Measurements from ENCODE around the gene ABCA4. TPM values are rescaled to one million over a fixed set of nuclear protein-coding genes. Genes with fewer than 3 reads are reported as not detected.

ABCA4 gene
- total RNA-seq, 2 experiments from 2014 or later = not detected

DNA sequence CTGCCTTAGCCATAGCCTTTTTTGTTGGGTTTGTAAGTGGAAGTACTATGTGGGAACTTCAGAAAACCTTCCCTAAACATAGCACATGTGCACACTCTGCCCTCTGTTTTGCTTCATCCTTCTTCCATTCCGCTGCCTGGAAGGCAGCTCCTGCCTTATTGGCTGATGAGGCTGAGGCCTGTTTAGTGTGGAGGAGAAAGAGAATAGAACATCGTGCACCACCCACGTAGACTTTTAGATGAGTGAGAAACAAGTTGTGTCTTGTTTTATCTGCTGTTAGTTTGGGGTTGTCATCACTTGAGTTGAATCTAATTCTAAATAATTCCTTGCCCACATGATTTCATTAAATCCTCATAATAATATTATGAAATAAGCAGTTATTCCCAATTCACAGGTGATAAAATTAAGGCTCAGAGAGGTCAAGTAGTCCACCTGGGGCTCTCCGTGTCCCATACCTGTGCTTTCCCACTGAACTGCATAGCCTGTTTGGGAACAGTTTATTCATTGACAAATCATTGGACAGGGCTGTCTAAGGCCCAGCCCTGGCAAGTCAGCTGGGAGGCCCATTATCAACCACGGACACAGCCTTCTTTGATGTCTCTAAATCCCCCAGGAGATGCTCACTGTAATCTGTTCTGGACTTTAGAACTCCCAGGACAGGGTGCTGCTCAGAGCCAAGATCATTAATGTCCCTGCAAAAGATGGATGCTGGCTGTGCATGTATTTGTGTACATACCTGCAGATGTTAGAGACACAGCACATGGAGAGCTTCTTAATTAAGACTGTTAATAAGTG, 93.0 kb downstream of the ABCA4 start:
- H3K27ac Mint-ChIP-seq = no peak overlapping the region

DNA sequence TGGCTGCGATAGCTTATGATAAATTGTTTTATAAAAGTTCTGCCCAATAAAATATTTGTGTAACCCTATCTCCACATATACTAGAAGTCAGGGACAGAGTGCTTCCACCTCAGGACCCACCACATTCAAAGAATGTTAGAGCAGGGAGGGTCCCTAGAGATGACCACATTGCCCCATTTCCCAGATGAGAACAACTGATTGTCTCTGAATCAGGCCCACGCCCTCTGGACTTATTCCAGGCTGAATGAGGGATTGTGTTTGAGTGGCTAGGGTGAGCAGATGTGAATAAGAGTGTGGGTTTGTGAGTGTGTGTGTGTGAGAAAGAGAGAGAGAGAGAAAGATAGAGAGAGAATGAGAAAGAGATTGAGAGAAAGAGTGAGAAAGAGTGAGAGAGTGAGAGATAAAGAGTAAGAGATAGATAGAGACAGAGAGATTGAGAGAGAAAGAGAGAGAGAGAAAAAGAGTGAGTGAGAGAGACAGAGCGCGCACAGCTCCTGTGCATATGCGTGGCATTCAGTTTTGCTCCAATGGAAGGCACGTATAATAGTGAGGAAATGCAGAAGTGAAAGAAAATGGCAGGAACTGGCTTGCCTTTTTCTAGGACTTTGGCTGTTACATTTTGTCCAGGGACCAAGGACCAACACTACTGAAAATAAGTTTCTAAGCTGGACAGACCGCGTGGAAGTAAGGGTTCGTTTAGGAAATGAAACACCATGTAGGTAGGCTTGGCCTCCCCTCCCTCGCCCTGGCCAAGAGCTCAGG, 94.1 kb downstream of the ABCA4 start:
- CTCF ChIA-PET = interaction anchor here (1.0 to 7.0 kb wide), 7 partner anchors 8 to 437 kb away, joined by 3 to 76 read pairs (median 7); no protein-coding TSS in a partner anchor
- Mint-ChIP-seq H3K27ac (no peak overlapping the region), H3K4me3 (no peak overlapping the region), H3K36me3 (ENCODE audit: low read depth) (no peaks in the 10 kb centered on the region), H3K27me3 (ENCODE audit: low read depth) (peaks cover 18% of the 10 kb centered on the region), H3K4me1 (ENCODE audit: low read depth) (no peaks in the 10 kb centered on the region), H3K9me3 (ENCODE audit: insufficient read depth) (no peaks in the 10 kb centered on the region)
- no peak for ATAC-seq
- POLR2A ChIA-PET = no interaction called here
- DNase-seq = no peak

More for the DNA sequence above, 93.0 kb downstream of the ABCA4 start:
- Mint-ChIP-seq H3K4me3 (no peak overlapping the region), H3K9me3 (ENCODE audit: insufficient read depth) (no peaks in the 10 kb centered on the region), H3K4me1 (ENCODE audit: low read depth) (no peaks in the 10 kb centered on the region), H3K27me3 (ENCODE audit: low read depth) (peaks cover 20% of the 10 kb centered on the region), H3K36me3 (ENCODE audit: low read depth) (no peaks in the 10 kb centered on the region)
- DNase-seq (no peak), ATAC-seq (no peak)
- ChIA-PET POLR2A (no interaction called here), CTCF (interaction anchor here (3.3 to 7.0 kb wide), 2 partner anchors 11 to 308 kb away, joined by 20 to 76 read pairs; no protein-coding TSS in a partner anchor)

DNA sequence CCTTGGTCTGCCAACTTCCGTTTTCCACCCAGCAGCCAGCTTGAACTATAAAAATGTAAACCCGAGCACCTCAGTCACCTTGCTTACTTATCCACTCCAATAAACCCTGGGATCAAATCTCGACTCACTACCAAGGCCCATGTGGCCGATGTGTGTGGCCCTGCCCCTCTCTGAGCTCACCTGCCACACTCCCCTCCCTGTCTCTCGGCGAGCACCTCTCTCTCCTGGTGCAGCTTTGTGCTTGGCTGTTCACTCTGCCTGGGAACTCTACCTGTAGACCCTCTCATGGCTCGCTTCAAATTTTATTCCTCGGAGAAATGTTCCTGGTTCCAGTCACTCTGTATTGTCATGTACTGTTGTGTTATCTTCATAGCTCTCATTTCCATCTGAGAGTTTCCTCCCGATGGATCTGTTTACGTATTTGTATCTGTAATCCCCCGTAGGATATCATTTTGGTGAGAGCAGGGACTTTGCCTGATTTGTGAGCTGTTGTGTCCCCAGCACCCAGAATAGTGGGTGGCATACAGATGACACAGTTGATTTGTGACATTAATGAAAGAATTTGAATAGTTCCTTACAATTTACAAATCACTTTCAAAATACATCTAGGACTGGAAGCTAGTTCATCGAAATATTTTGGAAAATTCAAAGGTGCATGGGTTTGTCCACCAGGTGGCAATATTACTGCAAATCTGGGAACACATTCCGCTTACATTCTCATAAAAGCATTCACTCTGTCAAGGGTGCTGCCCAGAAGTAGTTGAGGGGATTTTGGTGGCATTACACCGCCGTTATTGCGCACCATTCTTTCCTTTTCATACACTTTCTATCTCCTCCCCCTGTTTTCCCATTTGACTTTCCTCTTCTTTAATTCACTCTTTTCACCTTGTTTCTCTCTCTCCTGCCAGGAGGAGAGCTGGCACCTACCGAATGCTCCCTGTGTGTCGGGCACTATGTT, 95.3 kb downstream of the ABCA4 start:
- ATAC-seq (no peak), DNase-seq (no peak)
- Mint-ChIP-seq H3K9me3 (ENCODE audit: insufficient read depth) (no peaks in the 10 kb centered on the region), H3K4me1 (ENCODE audit: low read depth) (no peaks in the 10 kb centered on the region), H3K27me3 (ENCODE audit: low read depth) (peaks cover 15% of the 10 kb centered on the region), H3K36me3 (ENCODE audit: low read depth) (no peaks in the 10 kb centered on the region), H3K4me3 (no peak overlapping the region), H3K27ac (no peak overlapping the region)
- ChIA-PET CTCF (interaction anchor here (1.0 to 7.0 kb wide), 12 partner anchors 9 to 438 kb away, joined by 3 to 76 read pairs (median 4); no protein-coding TSS in a partner anchor), POLR2A (no interaction called here)

DNA sequence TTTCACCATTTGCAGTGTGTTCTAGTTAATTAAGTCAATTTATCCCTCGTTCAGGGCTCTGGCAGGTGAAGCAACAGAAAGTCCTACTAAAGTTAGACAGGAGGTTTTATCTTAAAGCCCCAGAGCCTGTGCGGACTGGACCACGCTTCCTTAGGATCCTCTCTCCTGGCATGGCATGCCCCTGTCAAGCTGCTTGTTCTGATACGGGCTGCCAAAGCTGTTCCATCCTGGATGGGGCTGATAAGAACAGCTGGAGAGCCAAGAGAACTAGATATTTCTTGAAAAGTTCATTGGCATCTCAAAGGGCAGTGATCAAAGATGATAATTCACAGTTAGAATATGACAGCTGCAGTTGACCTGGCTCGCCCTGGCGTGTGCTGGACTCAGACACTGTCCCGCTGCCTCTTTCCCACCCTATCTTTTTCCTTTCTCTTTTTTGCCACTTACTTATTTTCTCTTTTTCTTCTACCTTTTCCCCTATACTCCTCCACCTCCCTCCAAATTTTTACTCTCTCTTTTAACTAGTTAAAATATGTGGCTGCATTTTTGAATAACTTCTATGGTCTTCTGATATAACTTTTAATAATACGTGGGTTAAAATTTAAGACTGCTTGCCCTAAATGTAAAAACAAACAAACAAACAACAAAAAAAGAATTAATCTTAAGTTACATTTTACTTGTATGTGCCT, 96.7 kb downstream of the ABCA4 start:
- Mint-ChIP-seq H3K27ac (no peak overlapping the region), H3K36me3 (ENCODE audit: low read depth) (no peaks in the 10 kb centered on the region), H3K9me3 (ENCODE audit: insufficient read depth) (no peaks in the 10 kb centered on the region), H3K4me1 (ENCODE audit: low read depth) (no peaks in the 10 kb centered on the region), H3K27me3 (ENCODE audit: low read depth) (peaks cover 15% of the 10 kb centered on the region), H3K4me3 (no peak overlapping the region)
- ChIA-PET POLR2A (no interaction called here), CTCF (interaction anchor here (4.2 kb wide), 1 partner anchor 15 kb away, joined by 18 read pairs; no protein-coding TSS in a partner anchor)
- ATAC-seq (no peak), DNase-seq (no peak)

DNA sequence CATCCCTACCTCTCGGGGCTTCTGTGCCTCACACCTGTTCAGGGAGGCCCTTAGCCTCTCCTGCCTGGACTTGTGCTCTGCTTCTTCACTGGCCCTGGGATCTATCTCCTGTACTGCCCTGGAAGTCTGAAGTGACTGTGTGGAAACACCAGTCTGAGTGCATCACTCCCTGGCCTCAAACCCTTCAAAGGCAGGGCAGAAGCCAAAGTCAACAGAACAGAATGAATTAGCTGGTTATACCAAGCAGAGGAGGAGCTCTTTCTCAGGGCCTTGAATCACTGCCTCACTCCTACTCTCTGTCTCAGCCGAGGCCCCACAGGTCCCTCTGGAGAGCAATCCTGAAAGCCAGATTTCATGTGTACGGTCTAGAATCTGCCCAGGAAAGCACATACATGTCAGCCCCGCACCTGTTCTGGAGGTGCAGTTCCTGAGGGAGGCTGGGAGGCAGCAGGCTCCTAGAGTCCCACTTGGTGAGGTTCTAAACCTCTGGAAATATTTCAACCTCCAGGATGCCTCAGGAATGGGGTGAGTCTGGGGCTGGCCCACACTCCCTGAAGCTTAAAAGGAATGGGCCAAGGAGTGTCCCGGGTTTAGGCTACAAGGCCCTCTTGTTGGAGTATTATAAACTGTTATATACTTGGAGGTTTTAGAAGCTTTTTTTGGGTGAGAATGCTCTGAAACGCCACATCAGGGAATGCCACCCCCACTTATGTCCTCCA, 98.3 kb downstream of the ABCA4 start:
- CTCF ChIA-PET = interaction anchor here (0.7 to 4.2 kb wide), 2 partner anchors 17 to 113 kb away, joined by 3 to 18 read pairs; partner anchors contain the start of gene GCLM
- no peak overlapping the region for H3K4me3 Mint-ChIP-seq
- H3K36me3 Mint-ChIP-seq (ENCODE audit: low read depth) = no peaks in the 10 kb centered on the region
- no peak overlapping the region for H3K27ac Mint-ChIP-seq
- H3K9me3 Mint-ChIP-seq (ENCODE audit: insufficient read depth) = no peaks in the 10 kb centered on the region
- POLR2A ChIA-PET = no interaction called here
- H3K27me3 Mint-ChIP-seq (ENCODE audit: low read depth) = peaks cover 15% of the 10 kb centered on the region
- peaks cover 7% of the 10 kb centered on the region for H3K4me1 Mint-ChIP-seq (ENCODE audit: low read depth)
- ATAC-seq = no peak
- no peak for DNase-seq

DNA sequence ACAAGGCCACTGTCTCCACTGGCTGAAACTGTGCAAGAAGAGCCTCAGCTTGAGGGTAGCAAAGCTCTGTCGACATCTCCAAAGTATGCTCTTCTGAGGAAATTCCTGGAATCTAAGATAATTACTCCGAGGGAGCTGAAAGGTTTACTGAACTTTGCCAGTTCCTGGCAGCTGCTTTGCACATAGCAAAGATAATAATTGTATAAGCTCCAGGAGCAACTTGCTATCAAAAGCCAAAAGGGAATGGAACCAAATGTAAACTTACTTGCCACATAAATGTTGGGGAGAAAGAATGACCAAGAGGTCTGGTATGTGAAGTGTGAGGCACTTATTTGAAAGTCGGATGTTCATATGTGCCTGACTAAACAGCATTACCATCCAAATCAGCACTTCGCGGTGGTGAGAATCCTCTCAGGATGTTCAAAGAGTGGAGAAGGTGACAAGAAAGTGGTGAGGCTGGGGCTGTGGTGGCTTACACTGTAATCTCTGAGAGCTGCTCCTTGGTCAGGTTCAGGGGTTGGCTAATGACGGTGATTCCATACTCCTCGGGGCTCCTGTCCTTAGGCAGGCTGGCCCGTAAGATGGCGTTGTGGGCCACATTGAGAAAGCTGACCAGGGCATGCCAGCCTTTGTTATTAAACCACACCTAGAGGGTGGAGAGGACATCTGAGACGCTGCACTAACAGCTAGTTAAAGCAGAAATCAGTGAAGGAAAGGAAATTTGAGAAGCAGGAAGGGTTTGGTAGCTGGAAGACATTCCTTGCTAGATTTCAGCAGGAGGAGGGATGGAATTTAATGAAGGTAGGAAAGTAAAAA, 100.0 kb downstream of the ABCA4 start:
- ATAC-seq = no peak
- H3K4me3 Mint-ChIP-seq = no peak overlapping the region
- no peaks in the 10 kb centered on the region for H3K9me3 Mint-ChIP-seq (ENCODE audit: insufficient read depth)
- H3K36me3 Mint-ChIP-seq (ENCODE audit: low read depth) = no peaks in the 10 kb centered on the region
- peaks cover 12% of the 10 kb centered on the region for H3K27me3 Mint-ChIP-seq (ENCODE audit: low read depth)
- H3K4me1 Mint-ChIP-seq (ENCODE audit: low read depth) = peaks cover 21% of the 10 kb centered on the region
- CTCF ChIA-PET = interaction anchor here (0.7 to 4.2 kb wide), 4 partner anchors 19 to 316 kb away, joined by 3 to 18 read pairs (median 4); no protein-coding TSS in a partner anchor
- DNase-seq = no peak
- POLR2A ChIA-PET = interaction anchor here (0.6 kb wide), 1 partner anchor 483 kb away, joined by 3 read pairs; no protein-coding TSS in a partner anchor
- H3K27ac Mint-ChIP-seq = no peak overlapping the region

DNA sequence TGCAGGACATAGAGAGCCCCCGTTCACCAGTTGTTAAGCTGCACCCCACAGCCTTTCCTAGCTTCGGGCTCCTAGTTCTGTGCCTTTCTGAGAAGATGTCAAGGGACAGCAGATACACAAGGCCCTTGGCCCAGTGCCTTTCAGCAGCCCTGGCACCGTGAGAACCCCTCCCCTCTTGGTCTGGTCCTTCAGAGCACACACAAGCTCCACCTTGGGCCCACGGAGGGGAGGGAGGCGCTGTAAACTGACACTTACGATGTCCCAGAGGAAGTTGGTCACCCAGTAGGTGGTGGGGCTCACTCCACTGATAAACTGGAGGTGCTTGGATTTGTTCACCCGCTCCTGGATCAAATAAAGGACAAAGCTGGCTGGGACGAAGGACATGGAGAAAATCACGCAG, 101.6 kb downstream of the ABCA4 start:
- Mint-ChIP-seq H3K4me3 (no peak overlapping the region), H3K4me1 (ENCODE audit: low read depth) (peaks cover 21% of the 10 kb centered on the region), H3K27ac (peak overlapping the region; percentile 2), H3K36me3 (ENCODE audit: low read depth) (no peaks in the 10 kb centered on the region), H3K9me3 (ENCODE audit: insufficient read depth) (no peaks in the 10 kb centered on the region), H3K27me3 (ENCODE audit: low read depth) (peaks cover 7% of the 10 kb centered on the region)
- DNase-seq (no peak), ATAC-seq (no peak)
- POLR2A ChIA-PET = no interaction called here
- CTCF ChIA-PET = no interaction called here

DNA sequence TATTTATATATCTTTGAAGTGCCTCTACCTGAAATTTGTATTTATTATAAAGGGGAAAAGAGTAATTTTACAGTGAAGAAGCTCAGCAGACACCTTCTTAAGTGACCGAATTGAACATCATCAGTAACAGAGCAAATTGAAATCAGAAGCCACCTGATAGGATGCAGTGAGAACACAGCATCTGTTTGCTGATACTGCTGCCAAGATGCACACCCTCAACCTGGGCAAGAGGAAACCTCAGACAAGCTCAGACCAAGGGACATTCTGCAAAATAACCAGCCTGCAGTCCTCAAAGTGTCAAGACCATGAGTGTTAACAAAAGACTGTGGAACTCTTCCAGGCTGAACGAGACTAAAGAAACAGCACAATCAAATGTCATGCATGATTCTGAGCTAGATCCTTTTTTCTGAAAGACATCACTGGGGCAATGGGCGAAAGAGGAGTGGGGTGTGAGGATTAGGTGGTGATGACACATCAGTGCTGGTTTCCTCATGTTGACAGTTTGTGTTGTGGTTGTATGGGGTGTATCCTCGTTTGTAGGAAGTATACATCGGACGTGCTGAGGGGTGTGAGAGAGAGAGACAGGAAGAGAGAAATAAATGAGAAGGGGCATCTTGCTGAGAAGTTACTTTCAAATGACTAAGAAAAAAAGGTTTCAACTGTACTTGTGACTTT, 103.7 kb downstream of the ABCA4 start:
- ChIA-PET CTCF (interaction anchor here (0.7 to 3.4 kb wide), 8 partner anchors 8 to 789 kb away, joined by 3 to 19 read pairs (median 4); partner anchors contain the start of gene GCLM), POLR2A (no interaction called here)
- peak overlapping the region; percentile 80 for H3K27ac Mint-ChIP-seq
- H3K9me3 Mint-ChIP-seq (ENCODE audit: insufficient read depth) = no peaks in the 10 kb centered on the region
- no peaks in the 10 kb centered on the region for H3K36me3 Mint-ChIP-seq (ENCODE audit: low read depth)
- H3K4me3 Mint-ChIP-seq = no peak overlapping the region
- H3K27me3 Mint-ChIP-seq (ENCODE audit: low read depth) = peaks cover 9% of the 10 kb centered on the region
- ATAC-seq (peak; percentile 90), DNase-seq (peak; percentile 66)
- H3K4me1 Mint-ChIP-seq (ENCODE audit: low read depth) = peaks cover 21% of the 10 kb centered on the region

DNA sequence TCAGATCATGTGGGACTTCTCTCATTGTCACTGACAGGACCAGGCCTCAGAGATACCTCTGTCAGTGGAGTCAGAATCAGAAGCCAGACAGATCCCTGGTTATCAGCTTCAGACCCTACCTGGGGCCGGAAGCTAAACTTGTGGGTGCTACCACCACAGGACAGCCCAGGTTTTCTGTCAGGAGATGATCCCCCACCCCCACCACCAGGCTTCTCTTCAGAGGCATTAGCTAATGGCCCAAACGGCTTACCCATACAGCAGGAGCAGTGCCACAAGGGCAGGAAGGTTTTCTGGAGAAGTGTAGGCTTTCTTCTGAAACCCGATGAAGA, 105.5 kb downstream of the ABCA4 start:
- H3K27ac Mint-ChIP-seq = no peak overlapping the region
- POLR2A ChIA-PET = no interaction called here
- H3K4me3 Mint-ChIP-seq = no peak overlapping the region
- no peak for DNase-seq
- H3K27me3 Mint-ChIP-seq (ENCODE audit: low read depth) = peaks cover 8% of the 10 kb centered on the region
- H3K9me3 Mint-ChIP-seq (ENCODE audit: insufficient read depth) = no peaks in the 10 kb centered on the region
- ATAC-seq = no peak
- H3K36me3 Mint-ChIP-seq (ENCODE audit: low read depth) = no peaks in the 10 kb centered on the region
- H3K4me1 Mint-ChIP-seq (ENCODE audit: low read depth) = peaks cover 21% of the 10 kb centered on the region
- CTCF ChIA-PET = interaction anchor here (0.9 to 3.4 kb wide), 3 partner anchors 25 to 449 kb away, joined by 3 to 19 read pairs (median 5); no protein-coding TSS in a partner anchor
